T-helper 9 cell (primary cell): Measurements from ENCODE around the gene PRDM12.

Source experiments
- DNase-seq: peaks from one replicate; pipeline ENCODE4 v3.0.0-alpha.2; 2020

The PRDM12 gene

DNA sequence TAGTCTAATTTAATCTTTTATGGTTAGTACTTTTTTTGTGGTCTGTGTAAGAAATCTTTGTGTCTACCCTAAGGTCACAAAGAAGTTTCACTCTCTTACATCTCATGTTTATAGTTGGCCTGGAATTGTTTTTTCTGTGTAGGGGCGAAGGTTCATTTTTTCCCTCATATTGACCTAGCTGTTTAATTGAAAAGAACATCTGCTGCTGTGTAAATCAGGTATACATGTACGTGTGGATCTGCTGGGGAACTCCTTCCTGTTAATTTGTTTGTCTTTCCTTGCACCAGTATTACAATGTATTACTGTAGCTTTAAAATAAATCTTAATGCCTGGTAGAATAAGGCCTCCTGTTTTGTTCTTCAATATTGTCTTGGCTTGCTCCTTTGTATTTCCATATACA is 67.0 kb downstream of the PRDM12 start:
- no peak for DNase-seq

DNA sequence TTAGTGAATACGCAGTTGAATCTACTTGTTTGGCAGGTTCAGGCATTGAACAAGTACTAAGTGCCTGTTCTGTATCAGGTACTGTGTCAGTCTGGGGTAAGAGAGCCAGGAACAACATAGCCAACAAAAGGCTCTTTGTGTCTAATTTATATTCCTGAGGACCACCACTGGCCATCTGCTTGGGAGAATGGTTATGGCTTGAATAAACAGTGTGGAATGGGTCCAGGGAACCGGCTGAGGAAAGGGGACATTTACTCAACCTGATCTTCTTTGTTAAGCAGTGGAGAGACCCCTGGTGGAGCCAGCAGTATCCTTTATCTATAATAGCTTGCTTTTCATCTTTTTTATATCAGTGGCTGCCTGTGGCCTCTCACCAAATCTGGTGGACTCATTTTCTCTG is 67.7 kb downstream of the PRDM12 start:
- DNase-seq: no peak
